GM23338 (cell line): ENCODE measurements around the gene RPS28. TPM values are rescaled to one million over a fixed set of nuclear protein-coding genes. Genes with fewer than 3 reads are reported as not detected.

Experiments used
- ATAC-seq: fragments of 200-7000 bp; cut with Tn5 transposase; 3 replicates; pipeline ENCODE4 v1.9.1; 2020
- DNase-seq: peaks from one replicate; pipeline ENCODE4 v3.0.0-alpha.2; 2015; ENCODE audit warnings: low spot score
- H2AFZ ChIP-seq: fragments of 200-600 bp; sonication (generic); 2 replicates; pipeline ENCODE4 v1.8.0; 2016; ENCODE audit warnings: antibody characterized with exemption, mild to moderate bottlenecking, moderate library complexity
- H3F3A ChIP-seq: fragments of 200-600 bp; sonication (generic); replicated peaks from 2 replicates; pipeline ENCODE4 v1.8.0; 2017; ENCODE audit warnings: antibody characterized with exemption, mixed run types, low read depth
- H3K27ac ChIP-seq: fragments of 200-600 bp; sonication (generic); 2 replicates; pipeline ENCODE4 v1.6.1; 2016; ENCODE audit warnings: low read depth
- H3K27me3 ChIP-seq: fragments of 200-600 bp; sonication (generic); 2 replicates; pipeline ENCODE4 v1.8.0; 2016; ENCODE audit warnings: mild to moderate bottlenecking, mixed run types, moderate library complexity; ENCODE audit not compliant: insufficient read depth
- H3K36me3 ChIP-seq: fragments of 200-600 bp; sonication (generic); 2 replicates; pipeline ENCODE4 v1.8.0; 2016; ENCODE audit warnings: mild to moderate bottlenecking; ENCODE audit not compliant: insufficient read depth
- H3K4me1 ChIP-seq: fragments of 200-600 bp; sonication (generic); 2 replicates; pipeline ENCODE4 v1.8.0; 2016; ENCODE audit warnings: mild to moderate bottlenecking, moderate library complexity; ENCODE audit not compliant: insufficient read depth
- H3K4me2 ChIP-seq: fragments of 200-600 bp; sonication (generic); 2 replicates; pipeline ENCODE4 v1.7.1; 2017; ENCODE audit warnings: mixed run types
- H3K4me3 ChIP-seq: fragments of 200-600 bp; sonication (generic); 2 replicates; pipeline ENCODE4 v1.6.1; 2016; ENCODE audit warnings: mixed run types
- H3K79me2 ChIP-seq: fragments of 200-600 bp; sonication (generic); replicated peaks from 2 replicates; pipeline ENCODE4 v1.8.0; 2017; ENCODE audit warnings: mild to moderate bottlenecking; ENCODE audit not compliant: insufficient read depth
- H3K9me2 ChIP-seq: fragments of 200-600 bp; sonication (generic); 2 replicates; pipeline ENCODE4 v1.8.0; 2017; ENCODE audit not compliant: insufficient read depth
- H4K20me1 ChIP-seq: fragments of 200-600 bp; sonication (generic); replicated peaks from 2 replicates; pipeline ENCODE4 v1.8.0; 2017; ENCODE audit warnings: mild to moderate bottlenecking; ENCODE audit not compliant: insufficient read depth
- H3K27ac Mint-ChIP-seq: 2 replicates; pipeline ENCODE4 v1.8.0; 2020; ENCODE audit warnings: inconsistent platforms, mild to moderate bottlenecking, moderate library complexity, mixed read lengths
- H3K27me3 Mint-ChIP-seq: 3 replicates; pipeline ENCODE4 v1.8.0; 2022; ENCODE audit warnings: low read depth, mild to moderate bottlenecking, moderate library complexity, mixed read lengths, inconsistent platforms; ENCODE audit not compliant: insufficient read depth, poor library complexity
- H3K36me3 Mint-ChIP-seq: 3 replicates; pipeline ENCODE4 v1.8.0; 2021; ENCODE audit warnings: low read depth, mild to moderate bottlenecking, inconsistent platforms, moderate library complexity, mixed read lengths
- H3K4me1 Mint-ChIP-seq: 3 replicates; pipeline ENCODE4 v1.8.0; 2020; ENCODE audit warnings: mild to moderate bottlenecking, inconsistent platforms, mixed read lengths
- H3K4me3 Mint-ChIP-seq: 3 replicates; pipeline ENCODE4 v1.8.0; 2021; ENCODE audit warnings: moderate library complexity, mild to moderate bottlenecking, inconsistent platforms, mixed read lengths
- H3K9me3 Mint-ChIP-seq: 3 replicates; pipeline ENCODE4 v1.8.0; 2020; ENCODE audit warnings: moderate library complexity, mild to moderate bottlenecking, inconsistent platforms, mixed read lengths
- CREB1 ChIP-seq: fragments of 250-450 bp; sonication (Bioruptor Pico); IDR thresholded peaks from 2 replicates; pipeline ENCODE4 v1.5.0; 2020; ENCODE audit warnings: low read depth, mild to moderate bottlenecking, moderate library complexity
- CTCF ChIP-seq, 2 experiments: fragments of 200-600 bp in 1 of 2; sonication (generic) in 1 of 2; conservative IDR thresholded peaks; 2 replicates each; pipeline versions ENCODE4 v1.5.1 to v1.6.1; 2016 to 2017; ENCODE audit warnings: antibody characterized with exemption in 2 of 2, low read depth in 2 of 2, mild to moderate bottlenecking in 2 of 2, moderate library complexity in 1 of 2
- EZH2 ChIP-seq: fragments of 200-600 bp; sonication (generic); IDR thresholded peaks from one replicate; pipeline ENCODE4 v1.8.0; 2017; ENCODE audit warnings: antibody characterized with exemption, mild to moderate bottlenecking, low read depth; ENCODE audit not compliant: unreplicated experiment
- EZH2phosphoT487 ChIP-seq: fragments of 200-600 bp; sonication (generic); IDR thresholded peaks from one replicate; pipeline ENCODE4 v1.8.1; 2018; ENCODE audit warnings: antibody characterized with exemption; ENCODE audit not compliant: unreplicated experiment
- JUNB ChIP-seq: IDR thresholded peaks from one replicate; pipeline ENCODE4 v1.6.1; 2016; ENCODE audit warnings: antibody characterized with exemption; ENCODE audit not compliant: unreplicated experiment
- NANOG ChIP-seq: IDR thresholded peaks from 2 replicates; pipeline ENCODE4 v1.6.1; 2016; ENCODE audit warnings: antibody characterized with exemption, borderline replicate concordance
- POLR2AphosphoS5 ChIP-seq: IDR thresholded peaks from 2 replicates; pipeline ENCODE4 v1.6.1; 2016; ENCODE audit warnings: antibody characterized with exemption, low read depth
- REST ChIP-seq: IDR thresholded peaks from one replicate; pipeline ENCODE4 v1.6.1; 2018; ENCODE audit warnings: antibody characterized with exemption; ENCODE audit not compliant: unreplicated experiment
- STAT1 ChIP-seq: IDR thresholded peaks from one replicate; pipeline ENCODE4 v1.6.1; 2016; ENCODE audit warnings: antibody characterized with exemption; ENCODE audit not compliant: unreplicated experiment
- ZNF331 ChIP-seq: fragments of 250-450 bp; sonication (Bioruptor Pico); IDR thresholded peaks from 2 replicates; pipeline ENCODE4 v1.5.0; 2020; ENCODE audit warnings: low read depth, mild to moderate bottlenecking, moderate library complexity
- polyA plus RNA-seq: library from polyadenylated mRNA; unstranded; fragments of >200 nt; fragmentation: Nextera tagmentation; extraction: Ambion mirVana; gene quantifications from 2 replicates; pipeline ENCODE4 v1.2.1, GENCODE V29; 2016
- total RNA-seq: library from RNA; depleted of rRNA; stranded (reverse); fragments of >200 nt; shearing (Covaris generic); gene quantifications from 2 replicates; pipeline ENCODE4 v1.2.3, GENCODE V29; 2014

Gene RPS28
- total and polyA plus RNA-seq, 2 experiments from 2014 or later = 174 to 1,790 TPM

GRCh38 chr19:8332976-8333766, 11.9 kb downstream of the RPS28 start (continued):
- TF ChIP-seq CTCF (conservative IDR thresholded peaks at IDR 0.05; ENCODE audit: low read depth in 2 of 2) (0 out of 4 replicates have a peak, but pooled peaks of 1 of the 2 experiments have one; percentile 4), CREB1 (CRISPR knock-in tag) (no peak), ZNF331 (no peak)

- Mint-ChIP-seq H3K4me3 (peak overlapping the region; percentile 73), H3K4me1 (peaks cover 10% of the 10 kb centered on the region), H3K27me3 (peaks cover 54% of the 10 kb centered on the region), H3K36me3 (no peaks in the 10 kb centered on the region), H3K9me3 (no peaks in the 10 kb centered on the region), H3K27ac (no peak overlapping the region)
- Histone ChIP-seq H3K4me1 (peaks cover 12% of the 10 kb centered on the region), H2AFZ (peak overlapping the region; percentile 59), H3K4me2 (peak overlapping the region; percentile 91), H3K4me3 (peak overlapping the region; percentile 68), H3F3A (peaks cover 10% of the 10 kb centered on the region), H3K36me3 (no peaks in the 10 kb centered on the region), H4K20me1 (no peaks in the 10 kb centered on the region), H3K79me2 (no peaks in the 10 kb centered on the region), H3K9me2 (no peaks in the 10 kb centered on the region), H3K27ac (no peak overlapping the region), H3K27me3 (peaks cover 47% of the 10 kb centered on the region)
- TF ChIP-seq STAT1 (no peak), EZH2 (peak; percentile 50)
- DNase-seq = peak; percentile 75
- peak; percentile 55 for ATAC-seq
These were observed 12.6 kb downstream of the RPS28 start for GRCh38 chr19:8333767-8334457.

- Histone ChIP-seq H3F3A (peaks cover 10% of the 10 kb centered on the region), H3K4me3 (peak overlapping the region; percentile 68), H3K4me2 (peak overlapping the region; percentile 91), H3K27me3 (peaks cover 47% of the 10 kb centered on the region), H2AFZ (peak overlapping the region; percentile 43; the same call in 1 of the 2 replicates), H3K9me2 (no peaks in the 10 kb centered on the region), H3K4me1 (peaks cover 12% of the 10 kb centered on the region), H3K36me3 (no peaks in the 10 kb centered on the region), H3K79me2 (no peaks in the 10 kb centered on the region), H4K20me1 (no peaks in the 10 kb centered on the region), H3K27ac (no peak overlapping the region)
- DNase-seq = peak; percentile 88
- Mint-ChIP-seq H3K27ac (no peak overlapping the region), H3K27me3 (peaks cover 51% of the 10 kb centered on the region), H3K4me1 (peaks cover 12% of the 10 kb centered on the region), H3K36me3 (no peaks in the 10 kb centered on the region), H3K4me3 (peak overlapping the region; percentile 73), H3K9me3 (no peaks in the 10 kb centered on the region)
- ATAC-seq = peak; percentile 51
- TF ChIP-seq EZH2phosphoT487 (no peak), REST (no peak), JUNB (no peak), ZNF331 (no peak), CTCF (conservative IDR thresholded peaks at IDR 0.05; ENCODE audit: low read depth in 2 of 2) (no peak), CREB1 (CRISPR knock-in tag) (no peak), POLR2AphosphoS5 (peak; percentile 36), EZH2 (peak; percentile 2), NANOG (no peak)
These were observed 13.4 kb downstream of the RPS28 start for GRCh38 chr19:8334458-8335342.
